Suprapubic skin (tissue), 4 donors: ENCODE results near the gene OR5AK2.

ENCODE experiments used
- CTCF ChIP-seq, 2 donors: fragments of 200-600 bp in 1 of 2; fragments of 450-650 bp in 1 of 2; sonication (generic) in 1 of 2; IDR thresholded peaks; one replicate each; pipeline ENCODE4 v1.5.1; 2016 to 2019; ENCODE audit warnings: antibody characterized with exemption in 2 of 2, mild to moderate bottlenecking in 1 of 2, moderate library complexity in 1 of 2
- EP300 ChIP-seq: sonication (generic); formaldehyde crosslinking; IDR thresholded peaks from one replicate; pipeline ENCODE4 v1.6.1; 2017; ENCODE audit warnings: antibody characterized with exemption
- POLR2A ChIP-seq, 2 donors: fragments of 450-650 bp; IDR thresholded peaks; one replicate each; pipeline ENCODE4 v1.6.1; 2017; ENCODE audit warnings: antibody characterized with exemption in 2 of 2, mild to moderate bottlenecking in 2 of 2, moderate library complexity in 2 of 2
- POLR2AphosphoS5 ChIP-seq, 3 donors: sonication (generic); formaldehyde crosslinking; IDR thresholded peaks; one replicate each; pipeline ENCODE4 v1.6.1; 2017; ENCODE audit warnings: antibody characterized with exemption in 3 of 3

DNA sequence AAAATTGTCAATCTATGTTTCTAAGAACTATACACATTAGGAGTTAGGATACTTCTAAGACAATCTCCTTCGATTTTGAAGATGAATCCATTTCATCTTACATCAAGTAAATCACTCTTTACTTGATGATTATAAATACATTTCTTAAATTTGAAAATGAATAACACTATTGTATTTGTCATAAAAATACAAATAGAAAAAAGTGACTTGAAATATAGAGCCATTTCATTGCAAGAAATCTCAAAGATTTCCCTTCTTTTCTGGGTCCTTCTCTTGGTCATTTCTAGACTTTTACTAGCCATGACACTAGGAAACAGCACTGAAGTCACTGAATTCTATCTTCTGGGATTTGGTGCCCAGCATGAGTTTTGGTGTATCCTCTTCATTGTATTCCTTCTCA is at the start of gene OR5AK2:
- no peak for TF ChIP-seq CTCF (IDR thresholded peaks at IDR 0.05)
- TF ChIP-seq POLR2AphosphoS5 (IDR thresholded peaks at IDR 0.05): no peak
- no peak for TF ChIP-seq EP300
- TF ChIP-seq POLR2A (IDR thresholded peaks at IDR 0.05): no peak
